GM18511 (cell line): ENCODE data around the gene NPR1.
"Not testable (repeated sequence)": the region's sequence is repeated elsewhere in the genome, so short reads cannot be mapped to it uniquely, and the experiment has no call there.

Experiments
- ATAC-seq: cut with Tn5 transposase; IDR thresholded peaks from one replicate; pipeline ENCODE4 v1.9.1; 2021; ENCODE audit warnings: mild to moderate bottlenecking, moderate library complexity; ENCODE audit not compliant: unreplicated experiment

NPR1 gene

DNA sequence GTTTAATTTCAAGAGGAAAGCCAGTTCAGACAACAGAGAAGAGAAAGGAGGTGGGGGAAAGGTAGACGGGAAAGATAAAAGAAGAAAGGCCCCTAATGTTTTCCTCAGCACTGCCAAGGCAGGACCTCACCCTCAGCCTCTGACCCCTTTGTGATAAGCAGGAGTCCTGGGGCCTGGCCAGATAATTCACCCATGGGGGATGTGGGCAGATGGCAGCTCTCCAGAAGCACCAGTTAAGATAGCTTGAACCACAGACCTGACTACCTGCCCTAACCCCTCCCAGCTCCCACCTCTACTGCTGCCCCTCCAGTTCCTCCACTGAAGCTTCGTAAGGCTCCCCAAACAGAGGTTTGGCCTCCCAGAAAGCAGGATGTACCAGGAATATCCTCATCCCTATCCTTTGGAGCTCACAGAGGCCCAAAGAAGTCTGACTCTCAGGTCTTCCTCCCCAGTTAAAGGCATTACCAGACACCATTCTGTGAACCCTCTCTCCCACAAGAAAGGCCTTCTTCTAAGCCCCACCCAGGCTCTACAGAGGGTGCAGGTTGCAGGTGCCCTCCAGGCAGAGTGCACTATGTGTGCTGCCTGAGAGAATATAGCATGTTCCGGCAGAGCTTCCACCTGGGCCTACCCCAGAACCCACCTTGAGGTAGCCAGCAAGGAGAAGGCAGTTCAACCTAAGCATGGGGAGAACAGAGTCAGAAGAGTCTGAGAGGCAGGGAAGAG lies 29.2 kb upstream of the NPR1 start:
- ATAC-seq = no peak

DNA sequence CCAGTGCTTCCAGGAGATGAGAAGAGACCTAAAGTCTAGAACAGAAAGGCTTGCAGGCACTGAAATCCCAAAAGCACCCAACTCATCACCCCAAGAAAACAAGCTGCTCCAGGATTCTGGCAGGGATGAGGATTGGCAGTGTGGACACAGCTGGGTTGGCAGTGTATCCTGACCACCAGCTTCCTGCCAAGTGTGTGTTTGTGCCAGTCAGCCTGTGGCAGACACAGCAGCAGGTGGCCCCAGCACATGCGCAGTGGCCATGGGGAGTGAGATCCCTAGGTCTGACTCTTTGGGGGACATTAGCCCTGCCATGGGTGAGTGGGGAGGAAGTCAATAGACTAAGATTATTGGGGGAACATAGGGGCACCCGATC lies 28.6 kb upstream of the NPR1 start:
- ATAC-seq = no peak

DNA sequence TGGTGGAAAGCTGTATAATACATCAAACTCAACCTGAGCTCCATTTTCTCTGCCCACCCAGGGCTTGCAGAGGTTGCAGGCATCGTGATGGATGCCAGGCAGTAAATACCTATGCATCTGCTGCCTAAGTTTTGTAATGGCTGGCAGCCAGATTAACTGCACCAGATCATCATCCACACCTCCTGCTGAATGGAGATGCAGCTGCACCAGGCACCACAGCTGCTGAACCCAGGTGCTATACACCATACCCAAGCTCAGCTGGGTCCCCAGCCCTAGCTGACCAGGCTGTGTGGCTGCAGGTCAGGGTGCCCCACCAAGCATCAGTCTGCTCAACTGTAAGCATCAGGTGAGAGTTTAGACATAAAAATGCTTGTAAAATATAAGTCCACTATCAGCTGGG lies 26.7 kb upstream of the NPR1 start:
- ATAC-seq = no peak

DNA sequence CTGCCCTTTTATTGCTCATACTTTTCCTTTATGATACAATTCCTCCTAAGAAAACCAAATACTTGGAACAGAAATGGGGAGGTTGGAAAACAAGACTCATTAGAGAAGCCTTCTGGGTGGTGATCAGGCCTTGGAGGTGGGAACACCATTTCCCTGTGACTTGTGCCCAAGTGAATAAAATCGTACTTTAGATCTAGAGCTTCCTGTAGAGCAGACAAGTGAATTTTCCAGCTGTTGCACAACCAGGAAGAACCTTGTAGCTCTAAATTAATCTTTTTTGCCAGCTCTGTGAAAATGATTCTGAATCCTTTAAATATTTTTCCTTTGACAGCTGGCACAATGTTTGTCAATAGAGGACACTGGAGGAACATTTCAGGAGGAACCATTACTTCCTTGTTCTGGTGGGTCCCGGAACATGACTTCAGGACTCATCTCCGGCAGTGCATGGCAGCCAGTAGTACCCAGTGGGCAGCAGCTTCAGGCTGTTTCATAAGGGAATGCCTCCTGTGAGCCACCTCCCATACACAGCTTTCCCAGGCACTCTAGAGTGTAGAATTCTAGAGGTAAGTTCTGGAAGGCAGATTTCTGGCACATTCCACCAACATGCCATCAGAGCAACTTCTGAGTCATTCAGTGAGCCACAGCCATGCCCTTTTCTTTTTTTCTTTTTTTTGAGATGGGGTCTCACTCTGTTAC lies 25.5 kb upstream of the NPR1 start:
- ATAC-seq = no peak

DNA sequence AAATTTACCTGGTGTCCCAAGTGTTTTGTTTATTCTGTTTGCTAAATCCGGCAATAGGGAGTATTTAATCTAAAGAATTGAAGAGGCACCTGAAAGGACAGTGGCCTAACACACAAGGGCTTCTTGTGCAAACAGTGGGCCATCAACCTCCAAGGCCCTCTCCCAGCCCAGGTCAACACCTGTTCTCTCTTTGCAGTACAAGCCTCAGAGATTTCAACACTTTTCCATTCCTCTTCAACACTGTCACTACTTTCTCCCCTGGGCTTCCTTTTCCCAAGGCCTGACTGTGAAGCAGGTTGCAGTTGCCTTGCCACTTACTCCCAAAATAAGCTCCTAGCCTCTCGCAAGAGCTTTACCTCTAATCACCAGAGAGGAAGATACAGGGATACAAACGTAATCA lies 23.2 kb upstream of the NPR1 start:
- ATAC-seq = no peak

DNA sequence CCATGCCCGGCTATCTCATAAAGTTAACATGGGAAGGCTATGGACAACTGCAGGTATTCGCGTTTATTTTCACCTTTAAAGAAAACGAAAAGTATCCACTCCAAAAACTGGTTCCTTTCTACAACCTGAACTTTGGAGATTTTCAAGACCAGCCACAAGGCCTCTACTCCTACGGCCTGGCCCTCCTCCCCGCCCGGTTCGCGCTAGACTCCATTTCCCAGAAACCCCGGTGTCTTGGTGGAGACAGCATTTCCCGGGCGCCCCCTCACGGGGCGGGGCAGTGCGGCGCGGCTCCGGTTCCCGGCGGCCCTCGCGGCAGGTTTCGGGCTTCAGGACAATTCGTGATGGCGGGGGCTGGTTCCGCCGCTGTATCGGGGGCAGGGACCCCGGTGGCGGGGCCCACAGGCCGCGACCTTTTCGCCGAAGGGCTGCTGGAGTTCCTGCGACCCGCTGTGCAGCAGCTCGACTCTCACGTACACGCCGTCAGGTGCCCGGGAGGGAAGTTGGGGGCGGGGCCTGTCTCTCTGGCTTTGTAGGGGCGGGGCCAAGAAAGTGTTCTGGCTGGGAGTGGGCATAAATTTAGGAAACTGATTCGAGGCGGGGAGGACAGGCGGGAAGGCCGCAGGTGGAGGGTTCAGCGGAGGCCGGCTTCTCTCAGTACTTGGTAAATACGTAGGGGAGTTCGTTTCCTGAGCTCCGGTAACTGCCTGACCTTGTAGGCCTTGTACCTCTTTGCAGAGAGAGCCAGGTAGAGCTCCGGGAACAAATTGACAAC lies 19.9 kb upstream of the NPR1 start, which contains the start of gene SNAPIN:
Gene SNAPIN, plus strand, starts transcription at position 304 of the 775 bp plus-strand sequence. Its CDS starts 41 bp downstream, at position 345.
- ATAC-seq = peak; percentile 94

DNA sequence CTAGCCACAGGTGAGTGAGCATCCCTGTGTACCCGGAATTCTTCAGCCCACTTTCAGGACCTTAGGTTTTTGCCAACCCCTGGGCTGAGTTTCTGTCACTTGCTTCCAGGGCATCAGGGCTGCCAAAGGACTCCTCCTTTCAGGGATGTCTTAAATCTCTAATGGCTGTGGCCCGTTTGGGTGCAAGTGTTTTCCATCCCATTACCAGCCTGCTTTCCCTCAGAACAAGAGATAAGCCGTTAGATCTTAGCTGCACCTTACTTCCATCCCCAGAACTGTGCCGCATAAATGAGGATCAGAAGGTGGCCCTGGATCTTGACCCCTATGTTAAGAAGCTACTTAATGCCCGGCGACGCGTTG lies 19.3 kb upstream of the NPR1 start:
- no peak for ATAC-seq

DNA sequence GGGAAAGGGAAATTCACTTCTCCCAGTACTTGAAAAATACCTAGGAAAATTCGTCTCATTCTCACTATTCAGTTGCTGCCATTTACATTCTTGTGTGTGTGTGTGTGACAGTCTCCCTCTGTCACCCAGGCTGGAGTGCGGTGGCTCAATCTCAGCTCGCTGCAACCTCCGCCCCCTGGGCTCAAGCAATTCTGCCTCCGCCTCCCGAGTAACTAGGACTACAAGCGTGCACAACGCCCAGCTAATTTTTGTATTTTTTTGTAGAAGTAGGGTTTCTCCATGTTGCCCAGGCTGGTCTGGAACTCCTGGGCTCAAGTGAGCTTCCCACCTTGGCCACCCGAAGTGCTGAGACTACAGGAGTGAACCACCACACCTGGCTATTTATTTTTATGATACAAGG lies 18.8 kb upstream of the NPR1 start:
- ATAC-seq = no peak

DNA sequence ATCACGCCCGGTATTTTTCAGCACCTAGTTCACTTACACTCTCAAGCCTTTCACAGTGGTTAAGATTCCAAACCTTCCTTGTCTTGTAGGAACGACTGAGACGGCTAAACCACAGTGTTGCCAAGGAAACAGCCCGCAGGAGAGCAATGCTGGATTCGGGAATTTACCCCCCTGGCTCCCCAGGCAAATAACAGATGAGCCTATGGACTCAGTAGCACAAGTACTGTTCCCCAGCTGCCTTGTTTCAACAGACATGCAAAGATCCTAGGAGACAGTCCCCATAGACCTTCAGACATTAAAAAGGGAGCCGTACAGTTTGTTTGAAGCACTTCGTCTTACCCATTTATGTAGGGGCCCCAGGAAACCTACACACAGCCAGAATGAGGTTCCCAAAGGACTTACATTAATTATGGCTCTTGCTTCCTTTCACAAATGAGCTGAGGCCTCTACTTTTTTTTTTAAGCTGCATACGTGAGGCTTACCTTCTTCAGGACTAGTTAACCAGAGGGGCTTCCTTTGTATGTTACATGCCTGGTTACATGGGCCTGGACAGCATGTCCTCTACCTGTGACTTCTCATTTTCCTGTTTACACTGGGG lies 17.3 kb upstream of the NPR1 start:
- ATAC-seq = no peak

DNA sequence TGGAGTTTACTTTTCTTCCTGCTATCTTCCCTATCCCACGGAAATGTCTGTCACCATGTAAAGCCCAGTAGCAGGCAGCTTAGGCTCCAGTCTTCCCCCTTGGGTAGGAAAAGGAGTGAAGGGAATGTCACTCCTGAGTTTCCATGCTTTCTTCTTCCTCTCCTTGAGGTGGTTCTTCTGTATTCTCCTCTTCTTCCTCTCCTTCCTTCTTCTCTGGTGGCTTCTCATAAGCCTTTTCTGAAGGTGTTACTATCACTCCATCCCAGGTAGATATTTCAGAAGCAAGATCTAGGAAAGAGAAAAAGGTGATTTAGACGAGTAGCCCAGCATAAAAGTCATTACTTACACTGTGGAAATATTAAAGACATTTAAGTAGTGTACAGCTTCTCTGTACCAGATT lies 16.2 kb upstream of the NPR1 start:
- no peak for ATAC-seq

DNA sequence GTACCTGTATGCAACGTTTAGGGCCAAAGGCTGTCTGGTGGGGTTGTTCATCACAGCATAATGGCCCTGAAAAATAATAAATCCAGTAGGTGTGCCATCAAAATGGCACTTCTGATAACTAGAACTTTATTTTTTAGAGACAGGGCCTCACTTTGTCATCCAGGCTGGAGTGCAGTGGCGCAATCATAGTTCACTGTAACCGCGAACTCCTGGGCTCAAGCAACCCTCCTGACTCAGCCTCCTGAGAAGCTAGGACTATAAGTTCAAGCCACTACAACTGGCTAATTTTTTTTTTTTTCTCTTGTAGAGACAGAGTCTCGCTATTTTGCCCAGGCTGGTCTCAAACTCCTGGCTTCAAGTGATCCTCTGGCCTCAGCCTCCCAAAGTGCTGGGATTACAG lies 15.3 kb upstream of the NPR1 start:
- no peak for ATAC-seq

DNA sequence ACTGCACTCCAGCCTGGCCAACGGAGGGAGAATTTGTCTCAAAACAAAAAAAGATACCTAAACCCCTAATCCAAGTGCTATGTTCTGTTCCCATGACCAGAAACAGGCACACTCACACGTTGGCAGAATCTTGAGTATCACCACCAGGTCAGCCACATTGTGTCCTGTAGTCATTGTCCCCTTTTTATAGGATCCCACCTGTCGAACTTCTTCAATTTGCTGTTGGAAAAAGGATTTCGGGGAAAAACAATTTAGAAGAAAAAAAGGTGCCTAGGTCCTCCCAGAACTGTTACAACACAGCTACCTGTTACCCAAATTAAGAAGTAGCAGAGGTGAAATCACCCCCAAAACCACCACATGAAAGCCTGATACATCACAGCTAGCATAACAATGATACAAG lies 11.0 kb upstream of the NPR1 start:
- ATAC-seq = no peak

DNA sequence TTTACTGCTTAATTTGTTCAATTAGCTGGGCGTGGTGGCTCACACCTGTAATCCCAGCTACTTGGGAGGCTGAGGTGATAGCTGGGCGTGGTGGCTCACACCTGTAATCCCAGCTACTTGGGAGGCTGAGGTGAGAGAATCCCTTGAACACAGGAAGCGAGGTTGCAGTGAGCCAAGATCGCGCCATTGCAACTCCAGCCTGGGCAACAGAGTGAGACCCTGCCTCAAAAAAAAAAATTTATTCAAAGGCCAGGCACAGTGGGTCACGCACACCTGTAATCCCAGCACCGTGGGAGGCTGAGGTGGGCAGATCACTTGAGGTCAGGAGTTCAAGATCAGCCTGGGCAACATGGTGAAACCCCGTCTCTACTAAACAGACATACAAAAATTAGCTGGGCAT lies 9.8 kb upstream of the NPR1 start:
- not testable (repeated sequence) for ATAC-seq

DNA sequence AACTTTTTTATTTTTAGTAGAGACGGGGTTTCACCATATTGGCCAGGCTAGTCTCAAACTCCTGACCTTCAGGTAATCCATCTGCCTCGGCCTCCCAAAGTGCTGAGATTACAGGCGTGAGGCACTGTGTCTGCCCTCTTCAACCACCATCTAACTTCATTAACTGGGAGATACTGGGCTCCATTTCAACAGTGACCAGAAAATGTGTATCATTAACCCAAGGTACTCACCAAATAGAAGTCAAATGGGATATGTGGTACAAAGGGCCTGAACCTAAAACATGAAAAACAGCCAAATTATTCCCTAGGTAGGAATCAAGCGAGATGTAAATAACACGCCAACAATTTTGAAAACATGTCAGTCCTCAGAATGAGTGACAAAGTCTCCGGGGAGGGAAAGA lies 8.9 kb upstream of the NPR1 start:
- ATAC-seq = no peak

DNA sequence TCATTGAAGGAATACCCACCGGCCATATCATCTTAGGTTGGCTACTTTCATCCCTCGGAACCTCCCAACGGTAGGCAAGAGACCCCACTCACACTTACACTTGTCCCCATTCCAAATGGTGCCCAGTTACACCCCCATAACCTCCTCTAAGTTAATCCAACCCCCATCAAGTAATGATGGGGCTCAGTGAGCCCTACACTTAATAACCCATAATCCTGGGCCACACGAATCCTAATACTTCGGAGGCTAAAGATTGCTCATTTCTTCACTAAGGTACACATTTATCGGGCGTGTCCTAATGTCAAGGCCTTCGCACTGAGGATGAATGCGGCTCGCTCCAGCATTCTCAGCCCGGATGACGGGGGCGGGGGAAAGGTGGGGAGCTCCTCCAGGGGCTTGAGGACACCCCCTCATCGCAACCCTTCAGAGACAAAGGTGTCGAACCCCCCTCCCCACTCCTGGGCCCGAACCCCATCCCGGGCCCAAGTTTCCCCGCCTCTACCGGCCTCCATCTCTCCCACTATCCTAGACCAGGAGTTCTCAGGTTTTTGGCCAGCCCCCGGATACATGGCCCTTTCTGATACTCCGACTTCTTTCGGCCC lies 8.1 kb upstream of the NPR1 start:
- no peak for ATAC-seq

DNA sequence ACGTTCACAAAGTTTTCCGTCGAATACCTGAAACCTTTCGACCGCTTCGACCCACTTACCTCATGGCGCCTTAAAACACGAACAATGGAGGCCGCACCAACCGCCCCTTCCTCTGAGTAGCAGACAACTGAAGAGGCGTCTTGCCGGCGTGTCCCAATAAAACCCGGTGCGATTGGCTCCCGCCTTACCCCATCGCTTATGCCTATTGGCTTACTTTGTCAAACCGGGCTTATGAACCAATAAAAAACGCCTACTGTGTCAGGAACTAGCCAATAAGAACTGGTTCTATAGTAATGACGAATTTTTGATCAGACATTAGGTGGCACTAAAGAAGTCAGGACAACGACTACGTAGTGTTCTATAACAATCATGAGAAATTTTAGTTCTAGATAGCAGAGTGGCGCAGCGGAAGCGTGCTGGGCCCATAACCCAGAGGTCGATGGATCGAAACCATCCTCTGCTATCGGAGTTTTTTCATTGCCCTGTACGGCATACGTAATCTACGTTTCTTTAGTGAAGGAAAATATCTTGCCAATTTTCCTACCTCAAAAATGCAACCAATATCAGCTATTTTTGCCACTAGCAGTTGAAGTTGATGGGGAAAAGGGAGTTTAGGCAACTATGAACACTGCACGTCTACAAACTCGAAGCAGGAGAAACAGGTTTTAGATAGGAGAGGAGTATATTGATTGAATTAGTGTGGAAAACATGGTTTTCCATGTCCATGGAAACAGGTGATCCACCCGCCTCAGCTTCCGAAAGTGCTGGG lies 7.4 kb upstream of the NPR1 start, which contains the start of gene ILF2:
Gene ILF2, minus strand, starts transcription at position 135 of the 769 bp plus-strand sequence. Its CDS starts 71 bp downstream, at position 64.
- ATAC-seq = peak; percentile 87

DNA sequence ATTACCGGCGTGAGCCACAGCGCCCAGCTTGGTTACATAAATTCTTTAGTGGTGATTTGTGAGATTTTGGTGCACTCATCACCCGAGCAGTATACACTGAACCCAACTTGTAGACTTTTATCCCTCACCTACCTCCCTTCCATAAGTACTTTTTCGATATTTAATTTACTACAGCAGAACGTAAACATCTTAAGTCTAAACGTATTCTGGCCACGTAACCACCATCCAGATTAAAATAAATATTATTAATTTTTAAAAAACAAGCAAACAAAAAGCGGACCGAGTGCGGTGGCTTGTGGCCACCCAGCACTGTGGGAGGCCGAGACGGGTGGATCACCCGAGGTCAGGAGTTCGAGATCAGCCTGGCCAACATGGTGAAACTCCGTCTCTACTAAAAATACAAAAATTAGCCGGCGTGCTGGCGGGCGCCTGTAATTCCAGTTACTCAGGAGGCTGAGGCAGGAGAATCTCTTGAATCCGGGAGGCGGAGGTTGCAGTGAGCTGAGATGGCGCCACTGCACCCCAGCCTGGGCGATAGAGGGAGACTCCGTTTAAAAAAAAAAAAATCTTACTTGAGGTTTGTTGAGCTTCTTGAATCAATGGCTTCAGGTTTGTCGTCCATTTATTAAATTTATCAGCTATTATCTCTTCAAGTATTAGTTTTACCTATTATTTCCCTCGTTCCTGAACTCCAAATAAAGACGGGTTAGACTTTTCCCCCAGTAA lies 6.7 kb upstream of the NPR1 start:
- ATAC-seq = peak; percentile 37

DNA sequence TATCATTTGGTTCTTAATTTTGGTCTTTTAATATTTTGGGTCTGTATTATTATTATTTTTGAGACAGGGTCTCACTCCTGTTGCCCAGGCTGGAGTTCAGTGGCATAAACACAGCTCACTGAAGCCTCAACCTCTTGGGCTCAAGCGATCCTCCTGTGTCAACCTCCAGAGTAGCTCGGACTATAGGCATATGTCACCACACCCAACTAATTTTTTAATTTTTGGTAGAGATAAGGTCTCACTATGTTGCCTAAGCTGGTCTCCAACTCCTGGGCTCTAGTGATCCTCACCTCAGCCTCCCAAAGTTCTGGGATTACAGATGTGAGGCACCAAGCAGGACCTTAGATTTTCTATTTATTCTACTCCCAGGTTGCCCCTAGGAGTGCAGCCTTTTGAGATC lies 5.0 kb upstream of the NPR1 start:
- ATAC-seq = no peak

DNA sequence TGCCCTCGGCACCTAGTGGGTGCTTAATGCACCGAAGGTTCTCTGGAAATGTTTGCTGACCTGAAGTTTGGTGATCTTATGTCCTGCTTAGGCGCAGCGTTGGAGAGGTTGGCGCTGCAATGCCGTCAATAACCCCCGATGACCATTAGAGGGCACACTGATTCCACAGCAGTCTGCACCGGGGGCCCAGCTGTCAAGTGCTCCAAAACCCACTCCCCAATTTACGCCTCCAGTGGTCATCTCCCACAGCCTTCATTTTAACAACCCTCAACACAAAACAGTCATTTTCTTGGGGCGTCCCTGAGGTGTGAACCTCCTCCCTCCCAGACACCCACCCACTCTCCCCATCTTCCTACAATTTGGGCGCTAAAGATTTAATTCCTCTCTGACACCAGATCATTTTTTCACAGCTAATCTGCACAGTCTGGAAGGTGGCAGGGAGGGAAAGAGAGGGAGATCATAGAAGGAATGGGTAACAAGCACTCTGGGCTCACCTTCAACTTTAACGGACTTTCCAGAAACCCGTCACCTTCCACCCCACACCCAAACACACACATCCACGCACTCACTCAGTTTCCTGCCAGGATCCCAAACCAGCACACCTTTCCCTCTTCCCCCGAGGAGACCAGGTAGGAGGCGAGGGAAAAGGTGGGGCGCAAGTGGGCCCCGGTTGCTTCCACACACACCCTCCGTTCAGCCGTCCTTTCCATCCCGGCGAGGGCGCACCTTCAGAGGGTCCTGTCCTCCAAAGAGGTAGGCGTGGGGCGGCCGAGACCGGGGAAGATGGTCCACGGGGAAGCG lies 570 bp upstream of the NPR1 start:
- ATAC-seq = no peak
